Non-pigmented ciliary epithelial cell (primary cell): ENCODE measurements around the gene ITGA3.
"Not testable (repeated sequence)": the region's sequence is repeated elsewhere in the genome, so short reads cannot be mapped to it uniquely, and the experiment has no call there.

ENCODE experiments used
- DNase-seq: peaks from one replicate; pipeline ENCODE4 v3.0.0-alpha.2; 2010; ENCODE audit warnings: low read depth

Gene ITGA3

GRCh38 chr17:50052822-50053653 is 2.9 kb upstream of the ITGA3 start:
- DNase-seq, result no peak

GRCh38 chr17:50053654-50053960 is 2.3 kb upstream of the ITGA3 start:
- no peak for DNase-seq

- DNase-seq, result no peak
Observed at GRCh38 chr17:50055055-50055425, 870 bp upstream of the ITGA3 start.

GRCh38 chr17:50056217-50056960 is 479 bp downstream of the ITGA3 start:
- no peak for DNase-seq

GRCh38 chr17:50056961-50057330 is 1.0 kb downstream of the ITGA3 start:
- DNase-seq, result no peak

GRCh38 chr17:50057521-50057991 is 1.6 kb downstream of the ITGA3 start:
- no peak for DNase-seq

GRCh38 chr17:50058296-50058953 is 2.5 kb downstream of the ITGA3 start:
- no peak for DNase-seq

GRCh38 chr17:50059256-50059655 is 3.3 kb downstream of the ITGA3 start:
- DNase-seq, result no peak

GRCh38 chr17:50059759-50060273 is 3.9 kb downstream of the ITGA3 start:
- no peak for DNase-seq

GRCh38 chr17:50060951-50061712 is 5.2 kb downstream of the ITGA3 start:
- no peak for DNase-seq

GRCh38 chr17:50061713-50062045 is 5.8 kb downstream of the ITGA3 start:
- DNase-seq, result not testable (repeated sequence)

- DNase-seq, result no peak
Observed at GRCh38 chr17:50062293-50063243, 6.7 kb downstream of the ITGA3 start.

GRCh38 chr17:50063561-50064252 is 7.8 kb downstream of the ITGA3 start:
- no peak for DNase-seq

GRCh38 chr17:50064253-50065001 is 8.5 kb downstream of the ITGA3 start:
- DNase-seq, result peak; percentile 87

GRCh38 chr17:50065056-50065455 is 9.1 kb downstream of the ITGA3 start:
- no peak for DNase-seq

GRCh38 chr17:50066995-50067394 is 11.1 kb downstream of the ITGA3 start:
- DNase-seq, result no peak

- no peak for DNase-seq
Observed at GRCh38 chr17:50067996-50068395, 12.1 kb downstream of the ITGA3 start.

GRCh38 chr17:50070908-50071680 is 15.2 kb downstream of the ITGA3 start:
- no peak for DNase-seq

GRCh38 chr17:50071692-50072091 is 15.8 kb downstream of the ITGA3 start:
- no peak for DNase-seq
